HG03108 (cell line): ENCODE measurements around the gene PRSS21.

Experiments
- ATAC-seq: cut with Tn5 transposase; IDR thresholded peaks from one replicate; pipeline ENCODE4 v1.9.1; 2021; ENCODE audit warnings: moderate library complexity; ENCODE audit not compliant: unreplicated experiment

Gene PRSS21

GRCh38 chr16:2779151-2779920 lies 37.7 kb upstream of the PRSS21 start:
- no peak for ATAC-seq

GRCh38 chr16:2779978-2780898 lies 36.8 kb upstream of the PRSS21 start:
- no peak for ATAC-seq

- no peak for ATAC-seq
These were observed 34.3 kb upstream of the PRSS21 start for GRCh38 chr16:2782583-2783351.

- ATAC-seq = no peak
These were observed 33.3 kb upstream of the PRSS21 start for GRCh38 chr16:2783581-2784357.

- no peak for ATAC-seq
These were observed 32.5 kb upstream of the PRSS21 start for GRCh38 chr16:2784358-2785100.

- no peak for ATAC-seq
These were observed 31.7 kb upstream of the PRSS21 start for GRCh38 chr16:2785101-2785991.

- ATAC-seq = no peak
These were observed 30.8 kb upstream of the PRSS21 start for GRCh38 chr16:2786061-2786825.

- no peak for ATAC-seq
These were observed 30.2 kb upstream of the PRSS21 start for GRCh38 chr16:2786826-2787151.

GRCh38 chr16:2787406-2787805 lies 29.6 kb upstream of the PRSS21 start, which contains the start of gene PRSS33:
PRSS33 (minus strand) TSS chr16:2787560; CDS start chr16:2786547, 1,013 bp downstream.
- ATAC-seq = no peak

GRCh38 chr16:2787961-2788360 lies 29.1 kb upstream of the PRSS21 start:
- ATAC-seq = no peak

GRCh38 chr16:2790631-2791030 lies 26.4 kb upstream of the PRSS21 start:
- ATAC-seq = no peak

GRCh38 chr16:2791174-2791573 lies 25.9 kb upstream of the PRSS21 start:
- ATAC-seq = no peak

GRCh38 chr16:2792940-2793339 lies 24.1 kb upstream of the PRSS21 start:
- no peak for ATAC-seq

GRCh38 chr16:2795395-2796143 lies 21.5 kb upstream of the PRSS21 start:
- ATAC-seq = no peak

GRCh38 chr16:2798723-2799204 lies 18.3 kb upstream of the PRSS21 start:
- no peak for ATAC-seq

- ATAC-seq = no peak
These were observed 17.7 kb upstream of the PRSS21 start for GRCh38 chr16:2799205-2799858.

GRCh38 chr16:2799859-2800226 lies 17.2 kb upstream of the PRSS21 start:
- ATAC-seq = no peak
